ENCODE measurements around the gene HIP1R. TPM values are rescaled to one million over a fixed set of nuclear protein-coding genes. Genes with fewer than 3 reads are reported as not detected.
"Not testable (repeated sequence)": the region's sequence is repeated elsewhere in the genome, so short reads cannot be mapped to it uniquely, and the experiment has no call there.

HIP1R gene
- total and polyA plus RNA-seq, 2 experiments from 2014 or later, result 8.0 to 22.1 TPM

- H3K4me1 ChIP-seq (ENCODE audit: insufficient read depth), result peaks cover 41% of the 10 kb centered on the region
- peak overlapping the region; percentile 65 for H3K27ac ChIP-seq (ENCODE audit: low read depth)
Measured at GRCh38 chr12:122891661-122892525, 56.6 kb downstream of the HIP1R start.

DNA sequence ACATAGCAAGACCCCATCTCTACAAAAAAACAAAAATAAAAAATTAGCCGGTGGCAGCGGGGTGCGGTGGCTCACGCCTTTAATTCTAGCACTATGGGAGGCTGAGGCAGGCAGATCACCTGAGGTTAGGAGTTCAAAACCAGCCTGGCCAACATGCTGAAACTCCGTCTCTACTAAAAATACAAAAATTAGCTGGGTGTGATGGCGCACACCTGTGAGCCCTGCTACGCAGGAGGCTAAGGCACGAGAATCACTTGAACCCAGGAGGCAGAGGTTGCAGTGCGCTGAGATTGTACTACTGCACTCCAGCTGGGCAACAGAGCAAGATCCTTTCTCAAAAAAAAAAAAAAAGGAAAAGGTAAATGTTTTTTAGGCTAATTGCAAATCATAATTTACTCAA, 57.5 kb downstream of the HIP1R start:
- not testable (repeated sequence) for ATAC-seq; H3K27ac Mint-ChIP-seq; DNase-seq (ENCODE audit: low spot score); H3K36me3 ChIP-seq (ENCODE audit: insufficient read depth); H3K9me3 Mint-ChIP-seq; H3K9me2 ChIP-seq (ENCODE audit: insufficient read depth); H2AFZ ChIP-seq; H4K20me1 ChIP-seq (replicated peaks; ENCODE audit: insufficient read depth); H3K36me3 Mint-ChIP-seq (ENCODE audit: low read depth)
- Histone ChIP-seq H3K4me2 (peak overlapping the region; percentile 54), H3K27ac (ENCODE audit: low read depth) (peak overlapping the region; percentile 65), H3K27me3 (ENCODE audit: insufficient read depth) (peaks cover 39% of the 10 kb centered on the region), H3K4me3 (peak overlapping the region; percentile 25; the same call in 1 of the 2 replicates), H3K4me1 (ENCODE audit: insufficient read depth) (peaks cover 41% of the 10 kb centered on the region), H3K79me2 (replicated peaks; ENCODE audit: insufficient read depth) (peaks cover 53% of the 10 kb centered on the region), H3F3A (replicated peaks; ENCODE audit: low read depth) (peaks cover 15% of the 10 kb centered on the region)
- peak overlapping the region; percentile 53; the same call in 1 of the 3 replicates for H3K4me3 Mint-ChIP-seq
- H3K4me1 Mint-ChIP-seq, result peaks cover 57% of the 10 kb centered on the region
- peaks cover 45% of the 10 kb centered on the region for H3K27me3 Mint-ChIP-seq (ENCODE audit: insufficient read depth, low read depth, poor library complexity)

More at GRCh38 chr12:122891661-122892525, 56.6 kb downstream of the HIP1R start:
- Histone ChIP-seq H3F3A (replicated peaks; ENCODE audit: low read depth) (peaks cover 15% of the 10 kb centered on the region), H3K79me2 (replicated peaks; ENCODE audit: insufficient read depth) (peaks cover 61% of the 10 kb centered on the region), H3K4me2 (peak overlapping the region; percentile 54), H3K9me2 (ENCODE audit: insufficient read depth) (no peaks in the 10 kb centered on the region), H3K36me3 (ENCODE audit: insufficient read depth) (no peaks in the 10 kb centered on the region), H3K4me3 (peak overlapping the region; percentile 25), H3K27me3 (ENCODE audit: insufficient read depth) (peaks cover 33% of the 10 kb centered on the region), H2AFZ (no peak overlapping the region), H4K20me1 (replicated peaks; ENCODE audit: insufficient read depth) (peaks cover 11% of the 10 kb centered on the region)
- DNase-seq (ENCODE audit: low spot score) (peak; percentile 79), ATAC-seq (peak; percentile 58)
- Mint-ChIP-seq H3K27ac (peak overlapping the region; percentile 64), H3K4me3 (peak overlapping the region; percentile 53), H3K9me3 (peaks cover 9% of the 10 kb centered on the region; the same call in 2 of the 3 replicates), H3K36me3 (ENCODE audit: low read depth) (no peaks in the 10 kb centered on the region), H3K4me1 (peaks cover 64% of the 10 kb centered on the region), H3K27me3 (ENCODE audit: insufficient read depth, low read depth, poor library complexity) (peaks cover 43% of the 10 kb centered on the region)
- peak; percentile 41; the same call in 1 of the 2 replicates for TF ChIP-seq NANOG (IDR thresholded peaks at IDR 0.05; ENCODE audit: borderline replicate concordance)
- no peak for TF ChIP-seq ZNF331 (CRISPR knock-in tag; IDR thresholded peaks at IDR 0.05; ENCODE audit: low read depth)

GRCh38 chr12:122893208-122894153, 58.2 kb downstream of the HIP1R start:
- no peak overlapping the region for H3K27ac ChIP-seq (ENCODE audit: low read depth)
- H3K27me3 Mint-ChIP-seq (ENCODE audit: insufficient read depth, low read depth, poor library complexity), result peaks cover 40% of the 10 kb centered on the region

More at GRCh38 chr12:122893208-122894153, 58.2 kb downstream of the HIP1R start:
- Histone ChIP-seq H3K79me2 (replicated peaks; ENCODE audit: insufficient read depth) (peaks cover 48% of the 10 kb centered on the region), H3K36me3 (ENCODE audit: insufficient read depth) (no peaks in the 10 kb centered on the region), H3F3A (replicated peaks; ENCODE audit: low read depth) (peaks cover 15% of the 10 kb centered on the region), H3K27me3 (ENCODE audit: insufficient read depth) (peaks cover 43% of the 10 kb centered on the region), H2AFZ (no peak overlapping the region), H3K4me3 (no peak overlapping the region), H3K4me1 (ENCODE audit: insufficient read depth) (peaks cover 41% of the 10 kb centered on the region), H3K9me2 (ENCODE audit: insufficient read depth) (no peaks in the 10 kb centered on the region), H3K4me2 (peak overlapping the region; percentile 92; the same call in 1 of the 2 replicates), H4K20me1 (replicated peaks; ENCODE audit: insufficient read depth) (peaks cover 4% of the 10 kb centered on the region)
- no peak overlapping the region for H3K27ac Mint-ChIP-seq
- DNase-seq (ENCODE audit: low spot score) (no peak), ATAC-seq (no peak)
- TF ChIP-seq CREB1 (CRISPR knock-in tag; IDR thresholded peaks at IDR 0.05; ENCODE audit: low read depth), result no peak
- no peak for TF ChIP-seq EZH2phosphoT487 (IDR thresholded peaks at IDR 0.05; ENCODE audit: unreplicated experiment)
- no peak for TF ChIP-seq POLR2AphosphoS5 (IDR thresholded peaks at IDR 0.05; ENCODE audit: low read depth)
- peak overlapping the region; percentile 9; the same call in 1 of the 3 replicates for H3K4me3 Mint-ChIP-seq
- H3K4me1 Mint-ChIP-seq, result peaks cover 52% of the 10 kb centered on the region
- H3K9me3 Mint-ChIP-seq, result peaks cover 9% of the 10 kb centered on the region; the same call in 2 of the 3 replicates
- H3K36me3 Mint-ChIP-seq (ENCODE audit: low read depth), result no peaks in the 10 kb centered on the region

All from GM23338 (cell line).